GM12864 (cell line): ENCODE results near the gene DNAJC10.
"Not testable (repeated sequence)": the region's sequence is repeated elsewhere in the genome, so short reads cannot be mapped to it uniquely, and the experiment has no call there.

Source experiments
- DNase-seq: peaks from one replicate; pipeline ENCODE4 v3.0.0-alpha.2; 2011; ENCODE audit warnings: low read depth
- H3K4me3 ChIP-seq: 2 replicates; pipeline ENCODE4 v1.5.1; 2011; ENCODE audit warnings: mild to moderate bottlenecking, low read depth, low read length, control low read depth
- TF ChIP-seq, protein P1 (sequence below): IDR thresholded peaks from 2 replicates; pipeline ENCODE4 v1.5.1; 2011; ENCODE audit warnings: low read depth, mild to moderate bottlenecking, moderate library complexity, low read length, control low read depth, inconsistent platforms; ENCODE audit errors: missing control alignments

The DNAJC10 gene

DNA sequence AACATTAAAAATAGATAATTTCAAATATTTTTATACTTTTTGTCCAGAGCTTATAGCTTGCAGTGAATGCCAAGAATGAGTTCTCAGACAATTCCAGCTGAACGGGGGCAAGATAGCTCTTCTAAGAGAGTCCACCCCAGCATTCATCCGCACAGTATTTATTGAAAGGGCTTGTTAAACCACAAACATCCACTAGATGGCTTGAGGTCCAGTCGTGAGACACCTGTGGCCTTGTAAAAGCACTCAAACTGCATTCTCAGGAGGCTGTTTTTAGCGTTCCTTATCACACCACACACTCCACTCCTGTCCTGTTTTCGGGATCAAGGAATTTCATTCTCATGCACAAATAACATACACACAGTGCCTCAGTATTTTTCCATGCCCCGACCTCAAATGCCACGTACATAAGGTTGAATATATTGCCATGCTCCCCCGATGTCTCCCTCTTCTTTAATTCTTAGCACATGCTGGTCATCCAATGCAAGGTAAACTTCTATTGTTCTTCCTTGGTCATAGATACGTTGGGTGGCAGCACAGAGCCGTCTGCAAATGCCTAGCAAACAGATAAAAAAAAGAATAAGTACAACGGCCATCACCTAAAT, 47.4 kb downstream of the DNAJC10 start:
- TF ChIP-seq, protein P1, sequence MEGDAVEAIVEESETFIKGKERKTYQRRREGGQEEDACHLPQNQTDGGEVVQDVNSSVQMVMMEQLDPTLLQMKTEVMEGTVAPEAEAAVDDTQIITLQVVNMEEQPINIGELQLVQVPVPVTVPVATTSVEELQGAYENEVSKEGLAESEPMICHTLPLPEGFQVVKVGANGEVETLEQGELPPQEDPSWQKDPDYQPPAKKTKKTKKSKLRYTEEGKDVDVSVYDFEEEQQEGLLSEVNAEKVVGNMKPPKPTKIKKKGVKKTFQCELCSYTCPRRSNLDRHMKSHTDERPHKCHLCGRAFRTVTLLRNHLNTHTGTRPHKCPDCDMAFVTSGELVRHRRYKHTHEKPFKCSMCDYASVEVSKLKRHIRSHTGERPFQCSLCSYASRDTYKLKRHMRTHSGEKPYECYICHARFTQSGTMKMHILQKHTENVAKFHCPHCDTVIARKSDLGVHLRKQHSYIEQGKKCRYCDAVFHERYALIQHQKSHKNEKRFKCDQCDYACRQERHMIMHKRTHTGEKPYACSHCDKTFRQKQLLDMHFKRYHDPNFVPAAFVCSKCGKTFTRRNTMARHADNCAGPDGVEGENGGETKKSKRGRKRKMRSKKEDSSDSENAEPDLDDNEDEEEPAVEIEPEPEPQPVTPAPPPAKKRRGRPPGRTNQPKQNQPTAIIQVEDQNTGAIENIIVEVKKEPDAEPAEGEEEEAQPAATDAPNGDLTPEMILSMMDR = peak; percentile 62
- no peak overlapping the region for H3K4me3 ChIP-seq
- no peak for DNase-seq

DNA sequence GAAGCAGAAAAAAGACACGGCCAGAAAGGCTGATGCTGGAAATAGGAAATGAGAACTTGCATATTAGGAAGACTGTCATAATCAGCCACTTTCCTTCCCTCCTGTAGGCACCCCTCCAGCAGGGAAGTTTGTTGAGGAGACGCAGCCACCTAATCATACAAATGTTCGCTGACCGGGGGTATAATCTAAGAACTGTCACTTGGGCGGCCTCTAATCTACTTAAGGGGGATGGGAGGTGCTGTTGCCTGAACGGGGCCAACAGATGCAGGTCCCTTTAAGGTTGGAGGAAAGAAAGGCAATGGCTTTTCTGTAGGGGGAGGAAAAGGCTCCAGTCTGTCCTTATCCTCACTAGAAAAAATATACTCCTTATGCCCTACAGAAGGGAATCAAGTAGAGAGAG, 50.6 kb downstream of the DNAJC10 start:
- TF ChIP-seq, protein P1 = no peak
- H3K4me3 ChIP-seq = no peak overlapping the region
- DNase-seq = no peak

DNA sequence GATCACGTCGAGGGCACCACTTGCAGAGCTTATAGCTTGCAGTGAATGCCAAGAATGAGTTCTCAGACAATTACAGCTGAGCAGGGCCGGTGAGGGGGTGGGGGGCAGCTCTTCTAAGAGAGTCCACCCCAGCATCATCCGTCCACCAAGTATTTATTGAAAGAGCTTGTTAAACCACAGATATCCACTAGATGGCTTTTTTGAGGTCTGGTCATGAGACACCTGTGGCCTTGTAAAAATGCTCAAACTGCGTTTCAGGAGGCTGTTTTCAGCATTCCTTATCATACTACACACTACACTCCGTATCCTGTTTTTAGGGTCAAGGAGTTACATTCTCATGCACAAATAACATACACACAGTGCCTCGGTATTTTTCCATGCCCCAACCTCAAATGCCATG, 51.5 kb downstream of the DNAJC10 start:
- H3K4me3 ChIP-seq = no peak overlapping the region
- no peak for DNase-seq
- TF ChIP-seq, protein P1 = peak; percentile 48

DNA sequence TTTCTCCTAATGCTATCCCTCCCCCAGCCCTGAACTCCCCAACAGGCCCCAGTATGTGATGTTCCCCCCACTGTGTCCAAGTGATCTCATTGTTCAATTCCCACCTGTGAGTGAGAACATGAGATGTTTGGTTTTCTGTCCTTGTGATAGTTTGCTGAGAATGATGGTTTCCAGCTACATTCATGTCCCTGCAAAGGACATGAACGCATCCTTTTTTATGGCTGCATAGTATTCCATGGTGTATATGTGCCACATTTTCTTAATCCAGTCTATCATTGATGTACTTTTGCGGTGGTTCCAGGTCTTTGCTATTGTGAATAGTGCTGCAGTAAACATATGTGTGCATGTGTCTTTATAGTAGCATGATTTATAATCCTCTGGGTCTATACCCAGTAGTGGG, 52.9 kb downstream of the DNAJC10 start:
- DNase-seq, H3K4me3 ChIP-seq: not testable (repeated sequence)

DNA sequence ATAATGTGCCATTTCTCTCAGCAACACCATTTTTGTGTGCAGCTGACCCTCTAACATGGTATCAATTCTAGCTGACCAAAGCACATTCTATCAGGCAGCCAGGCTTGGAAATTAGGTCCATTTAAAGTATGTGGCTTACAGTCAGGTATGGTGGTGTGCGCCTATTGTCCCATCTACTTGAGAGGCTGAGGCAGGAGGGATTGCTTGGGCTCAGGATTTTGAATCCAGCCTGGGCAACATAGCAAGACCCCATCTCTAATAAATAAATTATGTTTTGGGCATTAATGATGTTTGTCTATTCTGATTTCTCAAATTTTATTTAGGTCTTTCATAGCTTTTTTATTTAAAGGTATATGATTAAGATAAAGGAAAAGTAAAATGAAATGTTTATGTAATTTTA, 63.3 kb downstream of the DNAJC10 start:
- H3K4me3 ChIP-seq = no peak overlapping the region
- TF ChIP-seq, protein P1 = no peak
- no peak for DNase-seq

DNA sequence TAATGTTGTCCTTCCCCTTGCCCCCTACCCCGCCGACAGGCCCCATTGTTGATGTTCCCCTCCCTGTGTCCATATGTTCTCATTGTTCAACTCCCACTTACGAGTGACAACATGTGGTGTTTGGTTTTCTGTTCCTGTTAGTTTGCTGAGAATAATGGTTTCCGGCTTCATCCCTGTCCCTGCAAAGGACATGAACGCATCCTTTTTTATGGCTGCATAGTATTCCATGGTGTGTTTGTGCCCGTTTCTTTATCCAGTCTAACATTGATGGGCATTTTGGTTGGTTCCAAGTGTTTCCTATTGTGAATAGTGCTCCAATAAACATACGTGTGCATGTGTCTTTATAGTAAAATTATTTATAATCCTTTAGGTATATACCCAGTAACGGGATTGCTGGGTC, 65.0 kb downstream of the DNAJC10 start:
- DNase-seq, H3K4me3 ChIP-seq: not testable (repeated sequence)

DNA sequence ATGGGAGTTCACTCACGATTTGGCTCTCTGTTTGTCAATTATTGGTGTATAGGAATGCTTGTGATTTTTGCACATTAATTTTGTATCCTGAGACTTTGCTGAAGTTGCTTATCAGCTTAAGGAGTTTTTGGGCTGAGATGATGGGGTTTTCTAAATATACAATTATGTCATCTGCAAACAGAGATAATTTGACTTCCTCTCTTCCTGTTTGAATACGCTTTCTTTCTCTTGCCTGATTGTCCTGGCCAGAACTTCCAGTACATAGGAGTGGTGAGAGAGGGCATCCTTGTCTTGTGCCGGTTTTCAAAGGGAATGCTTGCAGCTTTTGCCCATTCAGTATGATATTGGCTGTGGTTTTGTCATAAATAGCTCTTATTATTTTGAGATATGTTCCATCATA, 66.6 kb downstream of the DNAJC10 start:
- not testable (repeated sequence) for DNase-seq, H3K4me3 ChIP-seq

DNA sequence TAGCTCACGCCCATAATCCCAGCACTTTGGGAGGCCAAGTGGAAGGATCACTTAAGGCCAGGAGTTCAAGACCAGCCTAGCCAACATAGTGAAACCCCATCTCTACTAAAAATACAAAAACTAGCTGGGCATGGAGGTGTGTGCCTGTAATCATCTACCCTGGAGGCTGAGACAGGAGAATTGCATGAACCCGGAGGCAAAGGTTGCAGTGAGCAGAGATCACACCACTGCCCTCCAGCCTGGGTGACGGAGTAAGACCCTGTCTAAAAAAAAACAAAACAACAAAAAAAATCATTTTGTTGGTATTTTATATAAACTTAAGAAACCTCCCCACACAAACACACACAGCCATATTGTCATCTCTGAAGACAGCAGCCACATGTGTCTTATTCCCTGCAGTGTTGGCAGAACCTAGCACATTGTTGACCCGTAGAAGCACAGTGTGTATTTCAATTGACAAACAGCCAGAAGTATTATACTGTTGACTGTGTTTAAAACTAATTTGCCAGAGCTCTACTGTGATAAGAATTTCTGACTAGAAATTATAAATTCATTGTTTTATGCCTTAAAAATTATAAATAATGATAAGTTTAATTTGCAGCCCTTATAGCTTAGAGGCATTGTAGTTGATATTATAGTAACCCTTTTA, 68.1 kb downstream of the DNAJC10 start:
- H3K4me3 ChIP-seq = no peak overlapping the region
- TF ChIP-seq, protein P1 = no peak
- no peak for DNase-seq
